Rectal smooth muscle tissue (tissue), 1 donor: ENCODE data around the gene GRIK2.
"Not testable (repeated sequence)": the region's sequence is repeated elsewhere in the genome, so short reads cannot be mapped to it uniquely, and the experiment has no call there.

Experiments
- H3K27ac ChIP-seq: one replicate; pipeline ENCODE4 v1.7.0; 2013; ENCODE audit warnings: low read depth, low read length, inconsistent platforms
- H3K27me3 ChIP-seq: one replicate; pipeline ENCODE4 v1.7.0; 2013; ENCODE audit warnings: low read length; ENCODE audit not compliant: control insufficient read depth, insufficient read depth
- H3K36me3 ChIP-seq: one replicate; pipeline ENCODE4 v1.7.0; 2013; ENCODE audit warnings: low read length; ENCODE audit not compliant: control insufficient read depth, insufficient read depth
- H3K4me1 ChIP-seq: one replicate; pipeline ENCODE4 v1.7.0; 2013; ENCODE audit warnings: low read length; ENCODE audit not compliant: control insufficient read depth, insufficient read depth
- H3K4me3 ChIP-seq: one replicate; pipeline ENCODE4 v1.7.0; 2013; ENCODE audit warnings: low read length
- H3K9ac ChIP-seq: one replicate; pipeline ENCODE4 v1.7.0; 2013; ENCODE audit warnings: low read length

Gene GRIK2

GRCh38 chr6:101626269-101626668 is 232.8 kb downstream of the GRIK2 start:
- H3K4me3 ChIP-seq = no peak overlapping the region
- H3K9ac ChIP-seq = no peak overlapping the region
- H3K27ac ChIP-seq = no peak overlapping the region
- no peaks in the 10 kb centered on the region for H3K36me3 ChIP-seq
- H3K27me3 ChIP-seq = no peaks in the 10 kb centered on the region
- H3K4me1 ChIP-seq = no peaks in the 10 kb centered on the region

- no peak overlapping the region for H3K27ac ChIP-seq
- H3K27me3 ChIP-seq = no peaks in the 10 kb centered on the region
- no peak overlapping the region for H3K4me3 ChIP-seq
- no peak overlapping the region for H3K9ac ChIP-seq
- H3K4me1 ChIP-seq = no peaks in the 10 kb centered on the region
- H3K36me3 ChIP-seq = no peaks in the 10 kb centered on the region
Observed at GRCh38 chr6:101630941-101631340, 237.4 kb downstream of the GRIK2 start.

- no peak overlapping the region for H3K9ac ChIP-seq
- no peaks in the 10 kb centered on the region for H3K27me3 ChIP-seq
- H3K36me3 ChIP-seq = no peaks in the 10 kb centered on the region
- no peak overlapping the region for H3K4me3 ChIP-seq
- no peak overlapping the region for H3K27ac ChIP-seq
- no peaks in the 10 kb centered on the region for H3K4me1 ChIP-seq
Observed at GRCh38 chr6:101633081-101633480, 239.6 kb downstream of the GRIK2 start.

- not testable (repeated sequence) for H3K9ac ChIP-seq, H3K4me1 ChIP-seq, H3K4me3 ChIP-seq, H3K36me3 ChIP-seq, H3K27ac ChIP-seq, H3K27me3 ChIP-seq
Observed at GRCh38 chr6:101638865-101639264, 245.4 kb downstream of the GRIK2 start.

- Histone ChIP-seq H3K9ac (no peak overlapping the region), H3K27me3 (no peaks in the 10 kb centered on the region), H3K36me3 (no peaks in the 10 kb centered on the region), H3K4me3 (no peak overlapping the region), H3K27ac (no peak overlapping the region), H3K4me1 (no peaks in the 10 kb centered on the region)
Observed at GRCh38 chr6:101640131-101640530, 246.6 kb downstream of the GRIK2 start.

GRCh38 chr6:101645770-101646169 is 252.3 kb downstream of the GRIK2 start:
- Histone ChIP-seq H3K27me3 (no peaks in the 10 kb centered on the region), H3K4me3 (no peak overlapping the region), H3K4me1 (no peaks in the 10 kb centered on the region), H3K27ac (no peak overlapping the region), H3K9ac (no peak overlapping the region), H3K36me3 (no peaks in the 10 kb centered on the region)

GRCh38 chr6:101650402-101651100 is 257.0 kb downstream of the GRIK2 start:
- Histone ChIP-seq H3K27me3 (no peaks in the 10 kb centered on the region), H3K4me3 (no peak overlapping the region), H3K27ac (no peak overlapping the region), H3K36me3 (no peaks in the 10 kb centered on the region), H3K9ac (no peak overlapping the region), H3K4me1 (no peaks in the 10 kb centered on the region)

- no peak overlapping the region for H3K9ac ChIP-seq
- H3K4me3 ChIP-seq = no peak overlapping the region
- H3K27ac ChIP-seq = no peak overlapping the region
Observed at GRCh38 chr6:101652079-101652478, 258.6 kb downstream of the GRIK2 start.

GRCh38 chr6:101655109-101655508 is 261.6 kb downstream of the GRIK2 start:
- no peak overlapping the region for H3K27ac ChIP-seq

More at GRCh38 chr6:101652079-101652478, 258.6 kb downstream of the GRIK2 start:
- Histone ChIP-seq H3K27me3 (no peaks in the 10 kb centered on the region), H3K4me1 (no peaks in the 10 kb centered on the region), H3K36me3 (no peaks in the 10 kb centered on the region)

GRCh38 chr6:101662111-101662897 is 268.8 kb downstream of the GRIK2 start:
- H3K4me1 ChIP-seq = no peaks in the 10 kb centered on the region
- H3K36me3 ChIP-seq = no peaks in the 10 kb centered on the region
- no peak overlapping the region for H3K9ac ChIP-seq
- no peaks in the 10 kb centered on the region for H3K27me3 ChIP-seq
- H3K4me3 ChIP-seq = no peak overlapping the region
- H3K27ac ChIP-seq = no peak overlapping the region

More at GRCh38 chr6:101655109-101655508, 261.6 kb downstream of the GRIK2 start:
- no peaks in the 10 kb centered on the region for H3K27me3 ChIP-seq
- H3K4me1 ChIP-seq = no peaks in the 10 kb centered on the region
- no peak overlapping the region for H3K9ac ChIP-seq
- no peaks in the 10 kb centered on the region for H3K36me3 ChIP-seq
- H3K4me3 ChIP-seq = no peak overlapping the region

GRCh38 chr6:101663100-101663499 is 269.6 kb downstream of the GRIK2 start:
- no peak overlapping the region for H3K27ac ChIP-seq
- H3K4me3 ChIP-seq = no peak overlapping the region
- no peaks in the 10 kb centered on the region for H3K27me3 ChIP-seq
- no peaks in the 10 kb centered on the region for H3K36me3 ChIP-seq
- no peaks in the 10 kb centered on the region for H3K4me1 ChIP-seq
- no peak overlapping the region for H3K9ac ChIP-seq

GRCh38 chr6:101666256-101666655 is 272.7 kb downstream of the GRIK2 start:
- Histone ChIP-seq H3K9ac (no peak overlapping the region), H3K4me1 (no peaks in the 10 kb centered on the region), H3K27ac (no peak overlapping the region), H3K36me3 (no peaks in the 10 kb centered on the region), H3K27me3 (no peaks in the 10 kb centered on the region), H3K4me3 (no peak overlapping the region)
